SK-N-SH (cell line): ENCODE measurements around the gene ZMIZ1. TPM values are rescaled to one million over a fixed set of nuclear protein-coding genes. Genes with fewer than 3 reads are reported as not detected.

ENCODE experiments used
- CTCF ChIA-PET: fragments of 300-600, 350-600 bp; formaldehyde crosslinking; extraction: SDS; loops from one replicate; lab custom pipeline; 2021; lab: Yijun Ruan, JAX
- POLR2A ChIA-PET: fragments of 350-600 bp; sonication (Branson Sonifier 250); formaldehyde crosslinking; extraction: SDS; loops from one replicate; lab custom pipeline; 2020; ENCODE audit warnings: antibody characterized with exemption, inconsistent platforms; lab: Yijun Ruan, JAX
- DNase-seq: peaks from one replicate; pipeline ENCODE4 v3.0.0; 2012
- H2AFZ ChIP-seq: fragments of 200-600 bp; sonication (generic); 2 replicates; pipeline ENCODE4 v1.8.1; 2016; ENCODE audit warnings: antibody characterized with exemption, mild to moderate bottlenecking, low read depth
- H3F3A ChIP-seq: fragments of 200-600 bp; sonication (generic); replicated peaks from 2 replicates; pipeline ENCODE3; 2016; ENCODE audit warnings: antibody characterized with exemption, mild to moderate bottlenecking; ENCODE audit not compliant: insufficient read depth
- H3K27ac ChIP-seq, 2 experiments: fragments of 200-500 bp in 1 of 2; fragments of 200-600 bp in 1 of 2; sonication (Bioruptor generic) in 1 of 2; sonication (generic), shearing (Covaris generic) in 1 of 2; 2 replicates each; pipeline versions ENCODE4 v1.5.1 to v1.6.1; 2014 to 2016; ENCODE audit warnings: low read depth in 2 of 2, inconsistent platforms in 1 of 2, low read length in 1 of 2, mild to moderate bottlenecking in 1 of 2, mixed read lengths in 1 of 2
- H3K27me3 ChIP-seq: fragments of 200-600 bp; sonication (generic), shearing (Covaris generic); 2 replicates; pipeline ENCODE4 v1.6.1; 2016; ENCODE audit warnings: mixed run types; ENCODE audit not compliant: insufficient read depth
- H3K36me3 ChIP-seq, 2 experiments: fragments of 200-500 bp in 1 of 2; fragments of 200-600 bp in 1 of 2; sonication (Bioruptor generic) in 1 of 2; sonication (generic) in 1 of 2; replicated peaks in 1 of 2; 2 replicates each; pipeline versions ENCODE3 to v1.5.1; 2014 to 2016; ENCODE audit warnings: low read length in 1 of 2, mild to moderate bottlenecking in 1 of 2; ENCODE audit not compliant: insufficient read depth in 2 of 2, control insufficient read depth in 1 of 2
- H3K4me1 ChIP-seq, 2 experiments: fragments of 200-500 bp in 1 of 2; fragments of 200-600 bp in 1 of 2; sonication (Bioruptor generic) in 1 of 2; sonication (generic), shearing (Covaris generic) in 1 of 2; 2 replicates each; pipeline versions ENCODE4 v1.5.1 to v1.6.1; 2014 to 2016; ENCODE audit warnings: low read depth in 1 of 2, low read length in 1 of 2, mixed run types in 1 of 2; ENCODE audit not compliant: insufficient read depth in 2 of 2, control insufficient read depth in 1 of 2
- H3K4me2 ChIP-seq: fragments of 200-600 bp; sonication (generic), shearing (Covaris generic); 2 replicates; pipeline ENCODE4 v1.6.1; 2017; ENCODE audit warnings: mixed run types
- H3K4me3 ChIP-seq, 2 experiments: fragments of 200-500 bp in 1 of 2; fragments of 200-600 bp in 1 of 2; sonication (Bioruptor generic) in 1 of 2; sonication (generic), shearing (Covaris generic) in 1 of 2; 2 replicates each; pipeline versions ENCODE4 v1.5.1 to v1.8.1; 2014 to 2016; ENCODE audit warnings: low read depth in 2 of 2, inconsistent platforms in 1 of 2, low read length in 1 of 2, mild to moderate bottlenecking in 1 of 2, mixed read lengths in 1 of 2, moderate library complexity in 1 of 2
- H3K79me2 ChIP-seq: fragments of 200-600 bp; sonication (generic); 2 replicates; pipeline ENCODE4 v1.8.1; 2017; ENCODE audit warnings: mild to moderate bottlenecking; ENCODE audit not compliant: insufficient read depth
- H3K9ac ChIP-seq: fragments of 200-600 bp; sonication (generic); 2 replicates; pipeline ENCODE4 v1.6.1; 2017; ENCODE audit warnings: mixed run types
- H3K9me2 ChIP-seq: fragments of 200-600 bp; sonication (generic); 2 replicates; pipeline ENCODE4 v1.6.1; 2017; ENCODE audit warnings: mixed run types
- H3K9me3 ChIP-seq: fragments of 200-600 bp; sonication (generic); 2 replicates; pipeline ENCODE4 v1.6.1; 2017; ENCODE audit warnings: mixed run types, mild to moderate bottlenecking, moderate library complexity
- H4K20me1 ChIP-seq: fragments of 200-600 bp; sonication (generic); 2 replicates; pipeline ENCODE4 v1.6.1; 2017; ENCODE audit warnings: mild to moderate bottlenecking, mixed run types; ENCODE audit not compliant: insufficient read depth
- CHD2 ChIP-seq: fragments of 150-350 bp; IDR thresholded peaks from 2 replicates; pipeline ENCODE4 v1.6.1; 2018; ENCODE audit warnings: low read length; ENCODE audit not compliant: partially characterized antibody
- ELF1 ChIP-seq: IDR thresholded peaks from 2 replicates; pipeline ENCODE4 v1.4.0; 2012
- EZH2phosphoT487 ChIP-seq: fragments of 200-600 bp; sonication (generic); IDR thresholded peaks from 2 replicates; pipeline ENCODE4 v1.6.1; 2017; ENCODE audit warnings: low read depth, mixed run types, mild to moderate bottlenecking, antibody characterized with exemption, moderate library complexity, borderline replicate concordance
- FOXM1 ChIP-seq: IDR thresholded peaks from 2 replicates; pipeline ENCODE4 v1.4.0; 2012; ENCODE audit warnings: low read depth, mild to moderate bottlenecking
- GABPA ChIP-seq: IDR thresholded peaks from 2 replicates; pipeline ENCODE4 v1.4.0; 2012; ENCODE audit warnings: low read depth, mild to moderate bottlenecking
- GATA2 ChIP-seq: sonication (generic); formaldehyde crosslinking; IDR thresholded peaks from 2 replicates; pipeline ENCODE4 v1.5.0; 2020; ENCODE audit warnings: mild to moderate bottlenecking, missing genetic modification reagents
- JUND ChIP-seq: IDR thresholded peaks from 2 replicates; pipeline ENCODE4 v1.4.0; 2012
- MEF2A ChIP-seq: IDR thresholded peaks from 2 replicates; pipeline ENCODE4 v1.4.0; 2012; ENCODE audit warnings: low read depth, borderline replicate concordance
- MXI1 ChIP-seq: IDR thresholded peaks from 2 replicates; pipeline ENCODE4 v1.6.1; 2012; ENCODE audit warnings: mild to moderate bottlenecking, low read depth, low read length, improper control_type of control experiment
- NFIC ChIP-seq: IDR thresholded peaks from 2 replicates; pipeline ENCODE4 v1.4.0; 2012; ENCODE audit warnings: borderline replicate concordance
- RCOR1 ChIP-seq: fragments of 150-350 bp; IDR thresholded peaks from 2 replicates; pipeline ENCODE4 v1.6.1; 2017; ENCODE audit warnings: antibody characterized with exemption, low read length
- REST ChIP-seq: IDR thresholded peaks from 2 replicates; pipeline ENCODE4 v1.6.1; 2012; ENCODE audit warnings: mild to moderate bottlenecking, low read depth, low read length, moderate library complexity
- RXRA ChIP-seq: IDR thresholded peaks from 2 replicates; pipeline ENCODE4 v1.4.0; 2012; ENCODE audit warnings: low read depth, mild to moderate bottlenecking, borderline replicate concordance
- SIN3A ChIP-seq: IDR thresholded peaks from 2 replicates; pipeline ENCODE4 v1.6.1; 2012; ENCODE audit warnings: low read depth, mild to moderate bottlenecking, low read length, moderate library complexity, borderline replicate concordance
- TCF12 ChIP-seq: IDR thresholded peaks from 2 replicates; pipeline ENCODE4 v1.4.0; 2012
- TEAD4 ChIP-seq: IDR thresholded peaks from 2 replicates; pipeline ENCODE4 v1.4.0; 2012; ENCODE audit warnings: mild to moderate bottlenecking, borderline replicate concordance; ENCODE audit not compliant: insufficient read depth
- USF2 ChIP-seq: fragments of 150-350 bp; IDR thresholded peaks from 2 replicates; pipeline ENCODE4 v1.6.1; 2017; ENCODE audit warnings: antibody characterized with exemption, low read length, low read depth, borderline replicate concordance
- YY1 ChIP-seq: IDR thresholded peaks from 2 replicates; pipeline ENCODE4 v1.4.0; 2012; ENCODE audit warnings: low read depth, mild to moderate bottlenecking
- WGBS: methylation state at CpG from one replicate; pipeline ENCODE4 v1.1.6; 2017; ENCODE audit warnings: low lambda C conversion rate; 5-methylcytosine and 5-hydroxymethylcytosine counted together
- polyA plus RNA-seq, 3 experiments: library from polyadenylated mRNA; depleted of rRNA; stranded (reverse); fragments of >200 nt; gene quantifications; 2 replicates each; pipeline ENCODE4 v1.2.3, GENCODE V29; 2012
- TF ChIP-seq, protein P1 (sequence below): IDR thresholded peaks from 2 replicates; pipeline ENCODE4 v1.4.0; 2012; ENCODE audit warnings: low read depth
- TF ChIP-seq, protein P2 (sequence below): IDR thresholded peaks from 2 replicates; pipeline ENCODE4 v1.4.0; 2012; ENCODE audit warnings: low read depth, borderline replicate concordance

ZMIZ1 gene
- polyA plus RNA-seq, 1 of the 3 experiments (the other 2 are of a cell fraction) = 23.5 TPM

DNA sequence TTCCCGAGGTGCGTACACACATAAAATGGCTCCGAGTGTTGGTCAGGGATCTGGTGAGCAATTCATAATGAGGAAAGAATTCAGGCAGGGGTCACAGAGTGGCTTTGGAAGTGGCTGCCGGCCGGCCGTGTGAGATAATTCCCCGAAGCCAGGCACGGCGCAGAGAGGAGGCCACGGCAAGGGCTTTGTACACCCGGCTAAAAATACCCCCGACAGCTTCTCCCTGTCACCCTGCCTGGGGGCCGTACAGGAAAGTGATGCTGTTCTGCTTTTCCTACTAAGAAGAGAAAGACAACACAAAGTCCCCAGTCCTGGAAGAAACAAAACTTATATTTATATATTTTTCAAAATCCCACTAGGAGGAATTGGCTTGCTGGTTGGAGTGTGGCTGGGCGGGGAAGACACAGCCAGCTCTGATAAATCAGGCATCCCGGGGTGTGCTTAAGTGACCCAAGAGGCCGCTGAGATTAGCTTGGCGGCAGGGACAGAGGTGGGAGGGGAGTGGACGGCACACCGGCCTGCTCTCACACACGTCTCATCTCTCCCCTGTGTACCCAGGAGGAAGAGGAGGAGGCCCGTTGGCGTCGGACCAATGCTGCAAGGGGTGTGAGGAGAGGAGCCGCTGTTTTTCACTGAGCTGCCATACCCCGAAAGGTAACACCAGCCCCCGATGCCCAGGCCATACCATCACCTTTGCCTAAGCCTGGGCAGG, 70.5 kb downstream of the ZMIZ1 start:
- Histone ChIP-seq H3K4me1 (peaks cover 27 to 58% of the 10 kb centered on the region in 2 experiments; a peak in 3 of 4 replicates), H3K9me2 (no peaks in the 10 kb centered on the region), H3K9ac (no peak overlapping the region), H3K27ac (peak overlapping the region; percentile 2 to 58; a peak in 3 of 4 replicates), H4K20me1 (peaks cover 25% of the 10 kb centered on the region), H2AFZ (no peak overlapping the region), H3K4me3 (no peak overlapping the region), H3K9me3 (no peaks in the 10 kb centered on the region), H3K79me2 (peaks cover 85% of the 10 kb centered on the region), H3K36me3 (peaks cover 11 to 20% of the 10 kb centered on the region in 2 experiments), H3K27me3 (no peaks in the 10 kb centered on the region), H3F3A (peaks cover 10% of the 10 kb centered on the region), H3K4me2 (no peak overlapping the region)
- POLR2A ChIA-PET = no interaction called here
- TF ChIP-seq RCOR1 = no peak
- no peak for TF ChIP-seq MXI1
- no peak for TF ChIP-seq FOXM1
- TF ChIP-seq, protein P1, sequence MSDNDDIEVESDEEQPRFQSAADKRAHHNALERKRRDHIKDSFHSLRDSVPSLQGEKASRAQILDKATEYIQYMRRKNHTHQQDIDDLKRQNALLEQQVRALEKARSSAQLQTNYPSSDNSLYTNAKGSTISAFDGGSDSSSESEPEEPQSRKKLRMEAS = no peak
- TF ChIP-seq TCF12 = no peak
- TF ChIP-seq MEF2A = no peak
- no peak for TF ChIP-seq CHD2
- no peak for TF ChIP-seq USF2
- no peak for TF ChIP-seq SIN3A
- no peak for TF ChIP-seq ELF1
- TF ChIP-seq JUND = no peak
- TF ChIP-seq, protein P2, sequence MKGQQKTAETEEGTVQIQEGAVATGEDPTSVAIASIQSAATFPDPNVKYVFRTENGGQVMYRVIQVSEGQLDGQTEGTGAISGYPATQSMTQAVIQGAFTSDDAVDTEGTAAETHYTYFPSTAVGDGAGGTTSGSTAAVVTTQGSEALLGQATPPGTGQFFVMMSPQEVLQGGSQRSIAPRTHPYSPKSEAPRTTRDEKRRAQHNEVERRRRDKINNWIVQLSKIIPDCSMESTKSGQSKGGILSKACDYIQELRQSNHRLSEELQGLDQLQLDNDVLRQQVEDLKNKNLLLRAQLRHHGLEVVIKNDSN = no peak
- no peak for TF ChIP-seq GATA2 (CRISPR knock-in tag)
- no peak for TF ChIP-seq EZH2phosphoT487
- no peak for TF ChIP-seq REST
- no peak for TF ChIP-seq NFIC
- TF ChIP-seq RXRA = no peak
- TF ChIP-seq TEAD4 = no peak
- TF ChIP-seq GABPA = no peak
- no peak for TF ChIP-seq YY1
- CTCF ChIA-PET = interaction anchor here (0.5 to 2.6 kb wide), 4 partner anchors 13 to 57 kb away, joined by 3 to 16 read pairs (median 3); no protein-coding TSS in a partner anchor
- WGBS = 85% methylated on average over 24 of the region's 26 CpGs
- no peak for DNase-seq
